BJ (cell line): ENCODE data around the gene SORBS1. TPM values are rescaled to one million over a fixed set of nuclear protein-coding genes. Genes with fewer than 3 reads are reported as not detected.

ENCODE experiments used
- CTCF ChIA-PET: fragments of 350-600 bp; formaldehyde crosslinking; extraction: SDS; loops from one replicate; lab custom pipeline; 2021; ENCODE audit warnings: antibody characterized with exemption, inconsistent platforms; lab: Yijun Ruan, JAX
- POLR2A ChIA-PET: fragments of 300-600 bp; sonication (Branson Sonifier 250); formaldehyde crosslinking; extraction: SDS; loops from one replicate; lab custom pipeline; 2021; ENCODE audit warnings: antibody characterized with exemption; lab: Charles Lee
- DNase-seq: peaks from one replicate; pipeline ENCODE4 v3.0.0-alpha.2; 2011; ENCODE audit warnings: low read depth
- H3K27me3 ChIP-seq: 2 replicates; pipeline ENCODE4 v1.6.0; 2011; ENCODE audit warnings: low read length; ENCODE audit not compliant: control insufficient read depth, insufficient read depth
- H3K36me3 ChIP-seq: 2 replicates; pipeline ENCODE4 v1.5.1; 2011; ENCODE audit warnings: low read length; ENCODE audit not compliant: control insufficient read depth, insufficient read depth
- H3K4me3 ChIP-seq: 2 replicates; pipeline ENCODE4 v1.5.1; 2011; ENCODE audit warnings: low read depth, mild to moderate bottlenecking, control low read depth, low read length
- polyA plus RNA-seq: library from polyadenylated mRNA; depleted of rRNA; stranded (reverse); fragments of >200 nt; gene quantifications from 2 replicates; pipeline ENCODE4 v1.2.3, GENCODE V29; 2011
- TF ChIP-seq, protein P1 (sequence below): IDR thresholded peaks from 2 replicates; pipeline ENCODE4 v1.5.1; 2011; ENCODE audit warnings: low read depth, mild to moderate bottlenecking, control low read depth, inconsistent platforms, low read length, moderate library complexity; ENCODE audit not compliant: insufficient read depth

SORBS1 gene
- polyA plus RNA-seq, 1 experiment, result 1.8 TPM

DNA sequence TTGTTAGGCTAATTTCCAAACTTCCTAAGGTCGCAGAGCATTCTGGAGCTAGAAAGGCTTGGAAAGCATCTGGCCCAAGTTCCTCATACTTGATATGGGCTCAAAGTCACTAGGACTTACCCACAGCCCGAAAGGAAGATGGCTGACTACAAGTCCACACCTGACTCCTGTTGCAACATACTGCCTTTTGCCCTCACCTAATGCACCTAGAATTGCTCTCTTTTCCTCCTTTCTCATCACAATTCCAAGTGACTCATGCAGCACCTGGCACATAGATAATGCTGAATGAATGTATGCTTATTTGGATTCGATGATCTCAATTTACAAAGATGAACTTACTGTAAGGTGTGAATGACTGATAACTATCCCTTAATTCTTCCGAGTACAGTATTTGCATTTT is 131.5 kb downstream of the SORBS1 start:
- DNase-seq, result no peak
- POLR2A ChIA-PET, result no interaction called here
- no peak overlapping the region for H3K4me3 ChIP-seq
- CTCF ChIA-PET, result interaction anchor here (0.6 to 8.4 kb wide), 18 partner anchors 9 to 285 kb away, joined by 3 to 166 read pairs (median 5); partner anchors contain the start of gene SORBS1
- TF ChIP-seq, protein P1, sequence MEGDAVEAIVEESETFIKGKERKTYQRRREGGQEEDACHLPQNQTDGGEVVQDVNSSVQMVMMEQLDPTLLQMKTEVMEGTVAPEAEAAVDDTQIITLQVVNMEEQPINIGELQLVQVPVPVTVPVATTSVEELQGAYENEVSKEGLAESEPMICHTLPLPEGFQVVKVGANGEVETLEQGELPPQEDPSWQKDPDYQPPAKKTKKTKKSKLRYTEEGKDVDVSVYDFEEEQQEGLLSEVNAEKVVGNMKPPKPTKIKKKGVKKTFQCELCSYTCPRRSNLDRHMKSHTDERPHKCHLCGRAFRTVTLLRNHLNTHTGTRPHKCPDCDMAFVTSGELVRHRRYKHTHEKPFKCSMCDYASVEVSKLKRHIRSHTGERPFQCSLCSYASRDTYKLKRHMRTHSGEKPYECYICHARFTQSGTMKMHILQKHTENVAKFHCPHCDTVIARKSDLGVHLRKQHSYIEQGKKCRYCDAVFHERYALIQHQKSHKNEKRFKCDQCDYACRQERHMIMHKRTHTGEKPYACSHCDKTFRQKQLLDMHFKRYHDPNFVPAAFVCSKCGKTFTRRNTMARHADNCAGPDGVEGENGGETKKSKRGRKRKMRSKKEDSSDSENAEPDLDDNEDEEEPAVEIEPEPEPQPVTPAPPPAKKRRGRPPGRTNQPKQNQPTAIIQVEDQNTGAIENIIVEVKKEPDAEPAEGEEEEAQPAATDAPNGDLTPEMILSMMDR, result no peak
- peaks cover 2% of the 10 kb centered on the region; the same call in 1 of the 2 replicates for H3K27me3 ChIP-seq
- H3K36me3 ChIP-seq, result no peaks in the 10 kb centered on the region

DNA sequence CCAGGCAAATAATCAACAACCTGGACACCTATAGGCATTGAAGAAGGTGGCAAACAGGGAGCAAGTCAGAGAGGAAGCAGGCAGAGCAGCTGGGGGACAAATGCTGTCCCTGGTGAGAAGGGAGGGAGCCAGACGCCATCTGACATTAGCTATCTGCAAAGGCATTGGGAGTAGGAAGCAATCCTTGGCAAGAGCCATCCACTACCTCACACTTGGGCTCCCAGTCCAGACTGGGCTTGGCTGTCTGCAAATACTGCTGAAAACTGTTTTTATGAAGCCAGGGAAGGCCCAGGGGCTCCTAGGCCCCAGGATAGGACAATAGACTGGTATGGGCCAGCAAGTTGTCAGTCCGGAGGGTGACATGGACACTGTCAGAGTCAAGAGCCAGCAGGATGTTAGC is 132.5 kb downstream of the SORBS1 start:
- no peak overlapping the region for H3K4me3 ChIP-seq
- H3K27me3 ChIP-seq, result peaks cover 2% of the 10 kb centered on the region; the same call in 1 of the 2 replicates
- H3K36me3 ChIP-seq, result no peaks in the 10 kb centered on the region
- POLR2A ChIA-PET, result no interaction called here
- TF ChIP-seq, protein P1, result no peak
- DNase-seq, result no peak
- CTCF ChIA-PET, result interaction anchor here (1.1 to 8.4 kb wide), 4 partner anchors 10 to 436 kb away, joined by 3 to 166 read pairs (median 44); no protein-coding TSS in a partner anchor

DNA sequence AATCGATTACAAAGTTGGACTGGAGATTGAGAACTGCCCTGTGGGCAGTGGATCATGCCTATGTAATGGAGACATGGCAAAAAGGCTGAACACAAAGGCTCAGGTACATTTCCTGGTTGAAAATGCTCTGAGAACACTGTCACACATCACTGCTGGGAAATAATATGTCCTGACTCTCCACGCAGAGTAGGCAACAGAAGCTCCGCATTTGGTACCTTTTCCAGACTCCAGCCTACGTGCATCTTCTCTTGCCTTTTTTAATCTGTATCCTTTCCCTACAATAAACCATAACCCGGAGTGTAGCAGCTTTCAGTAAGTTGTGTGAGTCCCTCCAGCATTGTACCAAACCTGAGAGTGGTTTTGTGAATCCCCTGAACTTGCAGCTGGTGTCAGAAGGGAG is 134.7 kb downstream of the SORBS1 start:
- Histone ChIP-seq H3K27me3 (peaks cover 2% of the 10 kb centered on the region; the same call in 1 of the 2 replicates), H3K36me3 (no peaks in the 10 kb centered on the region), H3K4me3 (no peak overlapping the region)
- TF ChIP-seq, protein P1, result no peak
- POLR2A ChIA-PET, result no interaction called here
- no peak for DNase-seq
- CTCF ChIA-PET, result interaction anchor here (1.1 to 2.5 kb wide), 3 partner anchors 14 to 177 kb away, joined by 3 to 11 read pairs (median 8); no protein-coding TSS in a partner anchor

DNA sequence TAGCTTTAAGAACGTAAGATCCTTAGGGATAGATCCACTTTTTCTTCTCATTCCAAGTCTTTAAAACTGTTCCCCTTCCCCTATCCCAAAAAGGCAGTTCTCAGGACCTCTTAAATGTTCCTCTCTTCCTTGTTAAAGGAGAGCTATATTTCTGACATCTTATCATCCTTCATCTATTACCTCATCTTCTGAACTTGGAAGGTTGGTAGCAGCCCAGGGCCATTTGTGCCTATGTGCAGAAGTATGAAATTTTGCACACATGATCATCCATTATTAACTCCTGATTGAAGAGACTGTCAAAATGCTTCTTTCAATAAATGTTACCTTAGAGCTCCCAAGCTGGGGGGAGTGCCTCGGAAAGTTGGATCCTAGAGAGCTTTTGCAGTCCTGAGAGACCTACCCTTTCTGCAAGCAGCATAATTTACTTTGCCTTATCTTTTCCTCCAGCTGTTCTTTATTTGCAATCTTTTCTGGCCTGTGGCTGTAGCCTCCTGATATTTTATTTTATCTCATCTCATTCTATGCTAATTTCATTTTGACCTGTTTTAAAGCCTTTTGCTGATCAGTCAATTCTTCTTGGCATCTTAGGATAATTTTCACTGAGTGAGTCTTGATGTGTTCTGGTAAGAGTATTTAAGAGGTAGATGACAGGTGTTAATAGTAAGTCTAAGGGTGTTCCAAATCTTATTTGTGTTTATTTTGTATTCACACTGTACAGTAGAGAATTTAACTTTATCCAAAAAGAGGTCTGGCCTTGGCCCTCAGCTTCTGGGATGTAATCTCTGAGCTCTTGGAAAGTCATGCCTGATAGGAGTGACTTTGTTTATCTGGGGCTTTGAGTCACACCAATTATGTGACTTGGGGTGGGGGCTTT is 135.3 kb downstream of the SORBS1 start:
- ChIA-PET POLR2A (no interaction called here), CTCF (interaction anchor here (1.1 to 2.5 kb wide), 4 partner anchors 14 to 179 kb away, joined by 3 to 11 read pairs (median 6); no protein-coding TSS in a partner anchor)
- TF ChIP-seq, protein P1, result no peak
- Histone ChIP-seq H3K36me3 (no peaks in the 10 kb centered on the region), H3K27me3 (no peaks in the 10 kb centered on the region; the same call in 1 of the 2 replicates), H3K4me3 (no peak overlapping the region)
- no peak for DNase-seq
